ENCODE results near the gene TM2D3.

DNA sequence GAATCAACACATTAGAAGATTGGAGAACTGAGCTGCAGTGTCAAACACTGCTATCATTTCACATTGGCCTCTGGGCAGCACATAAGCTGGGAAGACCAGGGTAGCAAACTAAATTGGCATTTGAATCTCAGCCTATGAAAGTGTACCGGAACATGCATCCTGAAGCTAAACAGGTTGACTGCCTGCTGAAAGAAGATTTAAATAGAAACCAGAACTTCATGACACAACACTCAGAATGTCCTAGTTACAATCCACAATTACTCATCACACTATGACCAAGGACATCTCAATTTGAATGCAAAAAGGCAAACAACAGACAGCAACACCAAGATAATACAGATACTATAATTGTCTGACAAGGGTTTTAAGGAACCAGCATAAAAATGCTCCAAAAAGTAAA is 26.2 kb downstream of the TM2D3 start:
- TF ChIP-seq, protein P1, sequence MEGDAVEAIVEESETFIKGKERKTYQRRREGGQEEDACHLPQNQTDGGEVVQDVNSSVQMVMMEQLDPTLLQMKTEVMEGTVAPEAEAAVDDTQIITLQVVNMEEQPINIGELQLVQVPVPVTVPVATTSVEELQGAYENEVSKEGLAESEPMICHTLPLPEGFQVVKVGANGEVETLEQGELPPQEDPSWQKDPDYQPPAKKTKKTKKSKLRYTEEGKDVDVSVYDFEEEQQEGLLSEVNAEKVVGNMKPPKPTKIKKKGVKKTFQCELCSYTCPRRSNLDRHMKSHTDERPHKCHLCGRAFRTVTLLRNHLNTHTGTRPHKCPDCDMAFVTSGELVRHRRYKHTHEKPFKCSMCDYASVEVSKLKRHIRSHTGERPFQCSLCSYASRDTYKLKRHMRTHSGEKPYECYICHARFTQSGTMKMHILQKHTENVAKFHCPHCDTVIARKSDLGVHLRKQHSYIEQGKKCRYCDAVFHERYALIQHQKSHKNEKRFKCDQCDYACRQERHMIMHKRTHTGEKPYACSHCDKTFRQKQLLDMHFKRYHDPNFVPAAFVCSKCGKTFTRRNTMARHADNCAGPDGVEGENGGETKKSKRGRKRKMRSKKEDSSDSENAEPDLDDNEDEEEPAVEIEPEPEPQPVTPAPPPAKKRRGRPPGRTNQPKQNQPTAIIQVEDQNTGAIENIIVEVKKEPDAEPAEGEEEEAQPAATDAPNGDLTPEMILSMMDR (IDR thresholded peaks at IDR 0.05; ENCODE audit: low read length): no peak
- no peak for TF ChIP-seq EZH2phosphoT487 (IDR thresholded peaks at IDR 0.05; ENCODE audit: low read length)
